Transverse colon (tissue), 4 donors: Measurements from ENCODE around the gene DNAJC1. TPM values are rescaled to one million over a fixed set of nuclear protein-coding genes. Genes with fewer than 3 reads are reported as not detected.

Experiments used
- DNase-seq: peaks from one replicate; pipeline ENCODE4 v3.0.0-alpha.2; 2019
- H3K27ac ChIP-seq, 4 donors: fragments of 200-600 bp; sonication (generic); 2 replicates each; pipeline ENCODE4 v1.5.1; 2016 to 2018; ENCODE audit warnings: inconsistent platforms in 4 of 4
- H3K27me3 ChIP-seq: fragments of 200-600 bp; sonication (generic); 2 replicates; pipeline ENCODE4 v1.5.1; 2017; ENCODE audit warnings: inconsistent platforms
- H3K36me3 ChIP-seq, 4 donors: fragments of 200-600 bp; sonication (generic); 2 replicates each; pipeline ENCODE4 v1.5.1; 2017 to 2019; ENCODE audit warnings: inconsistent platforms in 4 of 4
- H3K4me1 ChIP-seq, 4 donors: fragments of 200-600 bp; sonication (generic); 2 replicates each; pipeline ENCODE4 v1.5.1; 2017 to 2020; ENCODE audit warnings: inconsistent platforms in 4 of 4
- H3K4me3 ChIP-seq, 4 donors: fragments of 200-600 bp; sonication (generic); 1 replicate in 1 of 4; 2 replicates in 3 of 4; pipeline versions ENCODE4 v1.5.1 to v1.6.1; 2017 to 2019; ENCODE audit warnings: inconsistent platforms in 4 of 4
- H3K9me3 ChIP-seq, 2 donors: fragments of 200-600 bp; sonication (generic); 2 replicates each; pipeline ENCODE4 v1.5.1; 2017 to 2019; ENCODE audit warnings: inconsistent platforms in 2 of 2
- CTCF ChIP-seq, 5 experiments: fragments of 200-600 bp in 3 of 5; fragments of 450-650 bp in 2 of 5; sonication (generic) in 3 of 5; IDR thresholded peaks; 1 replicate in 2 of 5; 2 replicates in 3 of 5; pipeline ENCODE4 v1.5.1; 2016 to 2017; ENCODE audit warnings: antibody characterized with exemption in 5 of 5, inconsistent platforms in 3 of 5, mild to moderate bottlenecking in 2 of 5, moderate library complexity in 1 of 5
- EP300 ChIP-seq: sonication (generic); formaldehyde crosslinking; IDR thresholded peaks from one replicate; pipeline ENCODE4 v1.6.1; 2017; ENCODE audit warnings: antibody characterized with exemption, low read depth
- POLR2A ChIP-seq: fragments of 450-650 bp; IDR thresholded peaks from one replicate; pipeline ENCODE4 v1.6.1; 2016; ENCODE audit warnings: antibody characterized with exemption, mild to moderate bottlenecking, moderate library complexity
- POLR2AphosphoS5 ChIP-seq, 3 donors: sonication (generic); formaldehyde crosslinking; IDR thresholded peaks; one replicate each; pipeline ENCODE4 v1.6.1; 2016; ENCODE audit warnings: antibody characterized with exemption in 3 of 3
- WGBS, 2 donors: methylation state at CpG; one replicate each; pipeline ENCODE4 v1.1.5; 2018; ENCODE audit warnings: low coverage in 1 of 2; 5-methylcytosine and 5-hydroxymethylcytosine counted together
- in situ Hi-C, 4 donors: fragments of 200-750 bp; cut with MboI; loops; one replicate each; pipeline versions ENCODE4 v1.15.0 to v1.15.1; 2017; ENCODE audit warnings: low sequenced_read_pairs in 3 of 4, low pct_ligation_motif_present in 1 of 4, low pct_unique_long_range_greater_than_20kb in 1 of 4
- intact Hi-C: fragments of 100-400 bp; cut with DNase I; formaldehyde crosslinking; loops from one replicate; pipeline ENCODE4 v1.15.1; 2023; ENCODE audit warnings: low total_unique reads
- total RNA-seq, 4 donors: library from RNA; depleted of rRNA; stranded (reverse); fragments of >200 nt; gene quantifications; one replicate each; pipeline ENCODE4 v1.1.0, GENCODE V29; 2016

The DNAJC1 gene
- 10 to 100 TPM; 18.5 to 71.7 (median 48.4) TPM for total RNA-seq

GRCh38 chr10:22003177-22003963, at the start of gene DNAJC1:
DNAJC1 (minus strand) TSS chr10:22003730; CDS start chr10:22003434, 296 bp downstream.
- peak within 1 kb of the TSS; percentile 93 to 99 (median 98) for H3K27ac ChIP-seq
- peaks cover 0 to 21% (median 13%) of the 10 kb centered on the region in 4 donors for H3K4me1 ChIP-seq
- no peaks in the 10 kb centered on the region for H3K9me3 ChIP-seq
- H3K36me3 ChIP-seq, result no peaks in the 10 kb centered on the region
- no peak for TF ChIP-seq EP300
- peak; percentile 81 for TF ChIP-seq POLR2A
- peak in 2 of 5 experiments; percentile 6 to 31 for TF ChIP-seq CTCF (IDR thresholded peaks at IDR 0.05)
- TF ChIP-seq POLR2AphosphoS5 (IDR thresholded peaks at IDR 0.05), result peak; percentile 96 to 97 (median 97)
- intact Hi-C loops (loop anchor here (5.0 to 10.0 kb wide), 3 partner anchors 251 to 1061 kb away; partner anchors contain the start of gene BMI1), in situ Hi-C loops (loop anchor here (10.0 to 25.0 kb wide), 8 partner anchors 221 to 709 kb away; partner anchors contain the start of genes BMI1 (in 2 of the 4), COMMD3 (in 2 of the 4) and PIP4K2A (in 1 of the 4))
- peak; percentile 99 for DNase-seq
- WGBS, 2 donors, result 0% methylated on average over 39 of the region's 83 CpGs; no CpG with 5 or more reads in 1 of the 2 donors
- H3K4me3 ChIP-seq, result peak within 1 kb of the TSS; percentile 65 to 91 (median 80)
- H3K27me3 ChIP-seq, result no peaks in the 10 kb centered on the region

- Histone ChIP-seq H3K4me3 (no peak overlapping the region), H3K4me1 (no peaks in the 10 kb centered on the region), H3K9me3 (no peaks in the 10 kb centered on the region), H3K27me3 (no peaks in the 10 kb centered on the region), H3K36me3 (no peaks in the 10 kb centered on the region), H3K27ac (no peak overlapping the region)
- TF ChIP-seq CTCF (IDR thresholded peaks at IDR 0.05) (no peak), EP300 (no peak), POLR2A (no peak), POLR2AphosphoS5 (IDR thresholded peaks at IDR 0.05) (no peak)
- intact Hi-C loops (no loop called here), in situ Hi-C loops (no loop called here)
- 92 to 93% methylated on average over 2 to 5 of the region's 5 CpGs for WGBS, 2 donors
- no peak for DNase-seq
These were observed 49.5 kb upstream of the DNAJC1 start for GRCh38 chr10:22053048-22053447.

- 67 to 81% methylated on average over 3 of the region's 3 CpGs for WGBS, 2 donors
- TF ChIP-seq EP300, result no peak
- no peak for TF ChIP-seq POLR2AphosphoS5 (IDR thresholded peaks at IDR 0.05)
- no peak for TF ChIP-seq POLR2A
- TF ChIP-seq CTCF (IDR thresholded peaks at IDR 0.05), result no peak
- no peak overlapping the region for H3K4me3 ChIP-seq
- H3K9me3 ChIP-seq, result no peaks in the 10 kb centered on the region
- H3K4me1 ChIP-seq, result no peaks in the 10 kb centered on the region
- no peak overlapping the region for H3K27ac ChIP-seq
- no peaks in the 10 kb centered on the region for H3K27me3 ChIP-seq
- in situ Hi-C loops (no loop called here), intact Hi-C loops (no loop called here)
- no peak for DNase-seq
- no peaks in the 10 kb centered on the region for H3K36me3 ChIP-seq
These were observed 46.1 kb upstream of the DNAJC1 start for GRCh38 chr10:22049635-22050034.

GRCh38 chr10:22047812-22048211, 44.3 kb upstream of the DNAJC1 start:
- Histone ChIP-seq H3K36me3 (no peaks in the 10 kb centered on the region), H3K27me3 (no peaks in the 10 kb centered on the region), H3K4me1 (no peaks in the 10 kb centered on the region), H3K27ac (no peak overlapping the region), H3K4me3 (no peak overlapping the region), H3K9me3 (no peaks in the 10 kb centered on the region)
- in situ Hi-C loops (no loop called here), intact Hi-C loops (no loop called here)
- DNase-seq, result no peak
- WGBS, 2 donors, result 83 to 90% methylated on average over 1 of the region's 1 CpG
- TF ChIP-seq POLR2A (no peak), CTCF (IDR thresholded peaks at IDR 0.05) (no peak), POLR2AphosphoS5 (IDR thresholded peaks at IDR 0.05) (no peak), EP300 (no peak)
